Small intestine (tissue), 7 donors: ENCODE results near the gene UBB. TPM values are rescaled to one million over a fixed set of nuclear protein-coding genes. Genes with fewer than 3 reads are reported as not detected.

Experiments
- DNase-seq, 2 donors: peaks; one replicate each; pipeline versions ENCODE4 v3.0.0 to v3.0.0-alpha.2; 2013
- FAIRE-seq: peaks from 2 replicates; lab custom pipeline; 2012; peaks lifted over from hg19 to GRCh38; lab: Jason Lieb, UNC
- H3K27ac ChIP-seq, 3 donors: one replicate each; pipeline ENCODE4 v1.5.1; 2013; ENCODE audit warnings: low read length in 2 of 3, mild to moderate bottlenecking in 2 of 3, control low read depth in 1 of 3, inconsistent platforms in 1 of 3, low read depth in 1 of 3, moderate library complexity in 1 of 3
- H3K27me3 ChIP-seq, 3 donors: one replicate each; pipeline ENCODE4 v1.6.1; 2013; ENCODE audit warnings: low read length in 3 of 3, inconsistent platforms in 1 of 3; ENCODE audit not compliant: control insufficient read depth in 3 of 3, insufficient read depth in 3 of 3
- H3K36me3 ChIP-seq, 3 donors: one replicate each; pipeline ENCODE4 v1.6.1; 2013; ENCODE audit warnings: low read length in 3 of 3, inconsistent platforms in 1 of 3, low read depth in 1 of 3, mild to moderate bottlenecking in 1 of 3, moderate library complexity in 1 of 3; ENCODE audit not compliant: control insufficient read depth in 3 of 3, insufficient read depth in 2 of 3
- H3K4me1 ChIP-seq, 3 donors: one replicate each; pipeline ENCODE4 v1.6.1; 2013; ENCODE audit warnings: low read length in 2 of 3, inconsistent platforms in 1 of 3, low read depth in 1 of 3, mild to moderate bottlenecking in 1 of 3, moderate library complexity in 1 of 3; ENCODE audit not compliant: control insufficient read depth in 3 of 3, insufficient read depth in 2 of 3
- H3K4me3 ChIP-seq, 3 donors: one replicate each; pipeline ENCODE4 v1.5.1; 2013; ENCODE audit warnings: low read length in 3 of 3, control low read depth in 1 of 3, inconsistent platforms in 1 of 3, low read depth in 1 of 3, mild to moderate bottlenecking in 1 of 3, moderate library complexity in 1 of 3
- H3K9me3 ChIP-seq, 2 donors: one replicate each; pipeline ENCODE4 v1.6.1; 2013; ENCODE audit warnings: low read depth in 1 of 2, low read length in 1 of 2; ENCODE audit not compliant: control insufficient read depth in 2 of 2, insufficient read depth in 1 of 2
- WGBS, 3 donors: extraction: QIAGEN DNeasy Blood & Tissue Kit; methylation state at CpG; one replicate each; pipeline ENCODE4 v1.1.7; 2013; 5-methylcytosine and 5-hydroxymethylcytosine counted together
- polyA plus RNA-seq, 4 donors: library from polyadenylated mRNA; stranded (reverse) in 3 of 4; unstranded in 1 of 4; fragments of 200-250 nt in 3 of 4; fragments of 120-200 nt in 1 of 4; gene quantifications; one replicate each; pipeline versions ENCODE4 v1.2.1 to v1.2.3, GENCODE V29; 2013
- donor health status: healthy with polysubstance abuse.
- donor health status: control.
- donor health status: control.
- donor health status: Bipolar disorder and iron deficiency.
- donor health status: healthy.

UBB gene
- polyA plus RNA-seq, 4 donors: 1,011 to 2,335 (median 1,850) TPM

DNA sequence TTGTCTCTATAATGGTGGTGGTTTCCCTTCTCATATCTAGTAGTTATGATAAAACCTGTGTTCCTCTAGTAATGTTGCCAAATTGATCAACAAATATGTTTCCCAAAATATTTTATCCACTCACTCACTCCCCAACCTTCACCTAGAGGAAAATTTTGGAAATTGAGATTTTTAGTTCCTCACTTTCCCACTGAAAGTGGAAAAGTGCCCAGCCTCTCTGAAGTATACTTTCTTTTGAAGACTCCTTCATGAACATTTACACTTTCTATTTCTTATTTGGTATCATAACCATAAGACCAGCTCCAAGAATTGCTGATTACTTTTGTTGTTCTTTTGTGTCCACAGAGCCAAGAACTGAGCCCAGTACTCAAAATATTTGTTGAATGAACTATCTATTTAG is 22.5 kb upstream of the UBB start:
- Histone ChIP-seq H3K27me3 (no peaks in the 10 kb centered on the region), H3K9me3 (no peaks in the 10 kb centered on the region), H3K4me1 (no peaks in the 10 kb centered on the region), H3K27ac (no peak overlapping the region), H3K36me3 (no peaks in the 10 kb centered on the region), H3K4me3 (no peak overlapping the region)
- DNase-seq: no peak
- FAIRE-seq: no peak

DNA sequence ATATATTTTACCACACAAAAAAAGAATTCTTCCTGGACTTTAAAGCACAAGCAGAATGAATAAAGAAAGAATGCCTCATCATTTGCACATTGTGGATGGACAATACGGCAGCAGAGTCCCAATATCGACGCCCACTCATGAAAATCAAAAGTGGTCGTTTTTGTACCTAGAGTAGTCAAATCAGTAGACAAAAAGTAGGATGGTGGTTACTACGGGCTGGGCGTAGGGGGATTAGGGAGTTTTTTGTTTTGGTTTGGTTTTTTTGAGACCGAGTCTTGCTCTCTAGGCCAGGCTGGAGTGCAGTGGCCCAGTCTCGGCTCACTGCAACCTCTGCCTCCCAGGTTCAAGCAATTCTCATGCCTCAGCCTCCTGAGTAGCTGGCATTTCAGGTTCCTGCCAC is 19.0 kb upstream of the UBB start:
- Histone ChIP-seq H3K36me3 (no peaks in the 10 kb centered on the region), H3K27ac (no peak overlapping the region), H3K4me3 (no peak overlapping the region), H3K27me3 (no peaks in the 10 kb centered on the region), H3K9me3 (no peaks in the 10 kb centered on the region), H3K4me1 (peaks cover 0 to 10% (median 0%) of the 10 kb centered on the region in 3 donors)
- FAIRE-seq (no peak), DNase-seq (no peak)
- 78 to 92% (median 86%) methylated on average over 8 of the region's 8 CpGs for WGBS, 3 donors

DNA sequence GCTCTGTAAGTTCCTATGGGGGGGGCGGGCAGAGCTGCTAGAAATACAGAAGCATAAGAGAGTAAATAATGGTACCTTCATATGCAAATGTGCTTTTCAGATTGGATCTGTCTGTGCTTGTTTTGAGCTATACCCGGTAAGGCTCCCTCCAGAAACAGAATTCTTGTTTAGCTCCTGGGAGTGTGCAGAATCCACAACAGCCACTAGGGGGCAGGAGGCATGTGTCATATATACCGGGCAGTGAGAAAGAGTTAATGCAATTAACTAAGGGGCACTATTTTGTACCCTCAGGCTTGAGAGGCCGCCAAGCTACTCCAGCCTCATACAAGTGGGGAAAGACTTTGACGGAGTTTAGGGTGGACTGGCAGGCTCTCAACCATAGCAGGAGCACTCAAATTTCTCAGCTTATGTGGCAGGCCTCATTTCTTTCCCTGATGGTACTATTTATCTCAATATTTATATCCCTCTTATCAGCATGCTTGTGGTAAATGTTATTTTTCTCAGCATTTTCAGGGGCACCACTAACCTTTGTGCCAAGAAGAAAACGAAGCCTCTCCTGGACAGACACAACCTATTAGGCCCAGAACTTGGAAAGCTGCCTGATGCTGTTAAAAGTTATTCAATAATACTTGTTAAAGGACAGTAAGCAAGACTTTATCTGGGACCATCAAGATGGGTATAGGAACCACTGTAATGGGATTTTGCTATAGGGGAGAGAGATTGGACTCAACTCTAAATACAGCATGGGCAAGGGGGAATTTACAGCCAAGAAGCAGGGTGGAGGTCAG is 16.9 kb upstream of the UBB start:
- 4 to 14% (median 12%) methylated on average over 6 of the region's 6 CpGs for WGBS, 3 donors
- DNase-seq (peak; percentile 77 to 86), FAIRE-seq (no peak)

DNA sequence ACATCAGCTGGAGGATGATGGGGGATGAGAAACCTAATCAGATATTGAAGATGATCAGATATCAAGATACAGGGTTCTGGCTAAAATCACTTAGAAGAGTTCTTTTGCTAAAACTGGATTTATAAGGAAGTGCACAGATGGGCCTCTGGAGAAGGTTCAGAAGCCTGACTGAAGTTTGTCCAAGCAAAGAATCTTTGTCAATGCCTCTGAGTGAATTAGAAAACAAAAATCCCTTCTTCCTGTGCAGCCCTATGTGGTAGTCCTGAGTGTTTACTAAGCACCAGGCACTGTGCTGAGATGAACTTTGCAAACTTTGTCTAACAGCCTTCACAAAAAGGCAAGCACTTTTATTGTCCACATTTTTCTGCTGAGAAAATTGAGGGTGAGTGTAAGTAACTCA is 16.3 kb upstream of the UBB start:
- FAIRE-seq: no peak
- H3K4me1 ChIP-seq: peaks cover 0 to 10% (median 0%) of the 10 kb centered on the region in 3 donors
- DNase-seq: no peak
- no peak overlapping the region for H3K27ac ChIP-seq
- no peaks in the 10 kb centered on the region for H3K27me3 ChIP-seq
- no peaks in the 10 kb centered on the region for H3K36me3 ChIP-seq
- no peak overlapping the region for H3K4me3 ChIP-seq
- no peaks in the 10 kb centered on the region for H3K9me3 ChIP-seq

More for the DNA sequence above, 16.9 kb upstream of the UBB start:
- no peaks in the 10 kb centered on the region for H3K9me3 ChIP-seq
- H3K27me3 ChIP-seq: no peaks in the 10 kb centered on the region
- no peak overlapping the region for H3K4me3 ChIP-seq
- H3K36me3 ChIP-seq: no peaks in the 10 kb centered on the region
- peak overlapping the region in 1 of 3 donors; percentile 48 for H3K27ac ChIP-seq
- peaks cover 0 to 10% (median 0%) of the 10 kb centered on the region in 3 donors for H3K4me1 ChIP-seq

DNA sequence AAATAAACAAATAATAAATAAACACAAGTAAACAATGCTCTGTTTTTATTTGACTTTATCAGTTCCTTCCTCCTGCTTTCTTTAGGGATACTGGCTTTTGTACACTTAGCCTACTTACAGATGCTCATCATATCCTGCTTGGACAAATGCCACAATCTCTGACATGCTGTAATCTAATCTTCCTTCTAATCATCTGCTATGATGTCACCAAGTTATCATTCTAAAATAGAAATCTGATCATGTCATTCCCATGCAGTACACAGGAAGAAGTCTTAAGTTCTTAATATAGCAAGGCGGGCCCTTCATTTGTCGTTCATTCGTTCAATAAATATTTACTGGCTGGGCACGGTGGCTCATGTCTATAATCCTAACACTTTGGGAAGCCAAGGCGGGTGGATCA is 9.1 kb upstream of the UBB start:
- no peak overlapping the region for H3K4me3 ChIP-seq
- peaks cover 0 to 4% (median 0%) of the 10 kb centered on the region in 3 donors for H3K4me1 ChIP-seq
- FAIRE-seq (no peak), DNase-seq (no peak)
- WGBS, 3 donors: 60 to 61% (median 61%) methylated on average over 5 of the region's 5 CpGs
- no peak overlapping the region for H3K27ac ChIP-seq
- no peaks in the 10 kb centered on the region for H3K27me3 ChIP-seq
- no peaks in the 10 kb centered on the region for H3K36me3 ChIP-seq
- H3K9me3 ChIP-seq: no peaks in the 10 kb centered on the region

DNA sequence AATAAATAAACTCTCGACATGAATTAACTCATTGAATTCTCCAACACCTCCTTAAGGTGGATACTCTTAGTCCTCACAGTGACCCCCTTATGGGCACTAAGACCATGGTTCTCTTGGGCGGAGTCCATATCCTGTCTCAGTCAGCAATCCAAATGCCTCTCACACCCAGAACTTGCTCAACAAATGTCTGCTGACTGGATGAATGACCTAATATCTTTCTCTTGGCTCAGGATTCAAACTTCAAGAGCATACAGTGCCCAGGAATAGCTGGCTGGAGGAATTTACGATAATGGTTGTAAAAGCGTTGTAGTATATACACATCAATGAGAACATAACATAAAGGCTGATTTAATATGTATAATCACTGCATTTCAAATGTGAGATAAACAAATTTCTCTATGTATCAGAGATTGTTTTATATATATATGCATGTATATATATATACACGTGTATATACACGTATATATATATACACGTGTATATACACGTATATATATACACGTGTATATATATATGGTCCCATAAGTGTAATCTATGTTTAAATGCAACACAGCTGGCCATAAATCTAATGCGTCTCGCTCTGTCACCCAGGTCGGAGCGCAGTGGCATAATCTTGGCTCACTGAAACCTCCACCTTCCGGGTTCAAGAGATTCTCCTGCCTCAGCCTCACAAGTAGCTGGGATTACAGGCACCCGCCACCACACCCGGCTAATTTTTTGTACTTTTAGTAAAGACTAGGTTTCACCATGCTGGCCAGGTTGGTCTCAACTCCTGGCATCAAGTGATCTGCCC is 6.5 kb upstream of the UBB start:
- Histone ChIP-seq H3K36me3 (no peaks in the 10 kb centered on the region), H3K27me3 (no peaks in the 10 kb centered on the region), H3K27ac (peak overlapping the region in 1 of 3 donors; percentile 46), H3K4me3 (no peak overlapping the region), H3K9me3 (no peaks in the 10 kb centered on the region), H3K4me1 (peaks cover 0 to 4% (median 0%) of the 10 kb centered on the region in 3 donors)
- DNase-seq (peak; percentile 60 to 80), FAIRE-seq (no peak)
- 82 to 87% (median 86%) methylated on average over 16 of the region's 16 CpGs for WGBS, 3 donors

DNA sequence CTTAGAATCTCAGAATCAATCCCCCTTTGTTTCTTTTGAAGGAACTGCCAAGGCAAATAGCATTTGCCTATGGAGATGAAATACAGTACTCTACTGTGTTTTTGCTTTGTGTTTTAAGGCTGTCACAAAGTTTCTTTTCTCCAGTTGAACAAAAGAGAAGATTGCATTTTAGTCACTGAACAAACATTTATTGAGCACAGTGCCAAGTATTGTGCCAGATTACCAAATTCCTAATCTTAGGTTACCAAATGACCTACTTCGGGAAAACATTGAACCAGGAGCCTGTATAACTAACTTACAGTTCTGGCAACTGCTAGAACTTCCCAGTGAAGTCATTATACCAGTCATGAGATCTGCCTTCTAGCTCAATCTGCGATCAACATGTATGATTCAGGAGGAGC is 3.0 kb upstream of the UBB start:
- Histone ChIP-seq H3K4me3 (no peak overlapping the region), H3K27me3 (no peaks in the 10 kb centered on the region), H3K27ac (no peak overlapping the region), H3K4me1 (peaks cover under 1 to 8% (median 4%) of the 10 kb centered on the region in 3 donors), H3K9me3 (no peaks in the 10 kb centered on the region), H3K36me3 (peaks cover 0 to 13% (median 3%) of the 10 kb centered on the region in 3 donors)
- no peak for FAIRE-seq
- DNase-seq: no peak
- 36 to 52% (median 52%) methylated on average over 2 of the region's 2 CpGs for WGBS, 3 donors

DNA sequence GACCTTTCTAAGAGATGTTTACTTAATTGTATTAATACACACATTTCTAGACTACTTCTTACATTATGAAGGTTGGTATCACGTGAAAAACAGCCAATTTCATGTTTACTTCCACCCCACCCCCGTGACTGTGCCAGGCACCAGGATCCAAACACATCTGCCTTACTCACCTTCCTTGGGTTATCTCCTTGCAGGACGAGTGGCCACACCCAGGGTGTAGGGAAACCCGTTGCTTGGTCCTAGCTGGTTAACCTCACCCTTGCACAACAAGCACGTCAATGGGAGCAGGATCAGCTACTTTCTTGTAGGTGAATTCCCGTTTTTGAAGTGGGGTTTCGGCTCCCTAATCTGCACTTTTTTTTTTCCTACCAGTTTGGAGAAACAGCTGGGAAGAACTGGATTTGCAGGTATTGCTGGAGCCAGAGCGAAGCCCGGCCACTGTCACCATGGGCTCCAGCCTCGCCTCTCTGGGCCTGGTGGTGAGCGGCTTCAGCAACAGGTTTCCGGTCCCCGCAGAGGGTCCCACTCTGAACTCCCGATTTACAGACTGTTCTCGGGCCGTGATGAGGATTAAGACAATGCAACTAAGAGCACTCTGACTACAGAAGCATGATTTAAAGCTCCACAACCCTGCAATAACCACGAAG is 2.1 kb upstream of the UBB start:
- 66 to 78% (median 72%) methylated on average over 17 of the region's 17 CpGs for WGBS, 3 donors
- Histone ChIP-seq H3K9me3 (no peaks in the 10 kb centered on the region), H3K36me3 (peaks cover 0 to 19% (median 3%) of the 10 kb centered on the region in 3 donors), H3K4me1 (peaks cover 4 to 10% (median 7%) of the 10 kb centered on the region in 3 donors), H3K27ac (no peak overlapping the region), H3K27me3 (no peaks in the 10 kb centered on the region), H3K4me3 (no peak overlapping the region)
- DNase-seq: peak in 1 of 2 donors; percentile 45
- FAIRE-seq: no peak
